GM12891 (cell line): ENCODE results near the gene HCN2.
A peak's percentile ranks its signal among the peaks of the same experiment; 100 is the strongest.

ENCODE experiments used
- PAX5 ChIP-seq: IDR thresholded peaks from 2 replicates; pipeline ENCODE4 v1.6.1; 2011; ENCODE audit warnings: low read length, moderate library complexity, mild to moderate bottlenecking; ENCODE audit not compliant: insufficient read depth, severe bottlenecking
- POLR2A ChIP-seq: IDR thresholded peaks from 2 replicates; pipeline ENCODE4 v1.6.1; 2011; ENCODE audit warnings: low read depth, low read length, control low read depth
- POLR2AphosphoS5 ChIP-seq: IDR thresholded peaks from 2 replicates; pipeline ENCODE4 v1.6.1; 2011; ENCODE audit warnings: low read depth, low read length, control low read depth
- SPI1 ChIP-seq: IDR thresholded peaks from 2 replicates; pipeline ENCODE4 v1.6.1; 2011; ENCODE audit warnings: low read depth, low read length, control low read depth
- TAF1 ChIP-seq: IDR thresholded peaks from 2 replicates; pipeline ENCODE4 v1.6.1; 2011; ENCODE audit warnings: low read depth, low read length, control low read depth

DNA sequence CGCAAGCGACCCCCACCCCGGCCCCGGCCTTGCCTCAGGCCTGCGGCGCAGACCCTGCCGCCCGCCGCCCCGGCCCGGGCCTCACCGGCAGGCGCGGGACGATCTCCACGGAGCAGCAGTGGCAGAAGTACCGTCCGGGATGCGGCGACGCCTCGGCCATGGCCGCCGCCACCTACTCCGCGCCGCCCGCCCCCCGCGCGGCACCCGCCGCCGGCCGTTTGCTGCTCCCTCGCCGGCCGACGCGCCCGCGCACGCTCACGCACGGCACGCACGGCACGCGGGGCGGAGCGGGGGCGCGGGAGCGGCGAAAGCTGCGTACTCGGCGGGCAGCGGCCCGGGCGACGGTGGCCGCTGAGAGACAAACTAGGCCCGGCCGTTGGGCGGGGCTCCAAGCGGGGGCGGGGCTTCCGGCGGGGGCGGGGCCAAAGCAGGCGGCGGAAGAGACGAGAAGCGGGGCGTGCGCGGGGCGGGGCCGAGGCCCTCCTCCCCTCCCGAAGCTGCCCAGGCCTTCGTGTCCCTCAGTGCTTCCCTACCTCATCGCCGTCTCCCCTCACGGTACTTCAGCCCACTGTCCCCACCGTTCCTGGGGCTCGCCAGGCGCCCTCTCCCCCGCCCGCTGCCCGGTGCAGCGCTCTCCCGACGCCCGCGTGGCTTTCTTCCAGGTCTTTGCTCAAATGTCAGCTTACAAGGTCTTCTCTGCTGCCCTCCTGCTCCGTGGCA, 73.4 kb downstream of the HCN2 start, which contains the start of gene RNF126:
- TF ChIP-seq SPI1 (no peak), POLR2A (peak; percentile 25; the same call in 1 of the 2 replicates), TAF1 (0 out of 2 replicates have a peak, but pooled peaks have one; percentile 42), POLR2AphosphoS5 (0 out of 2 replicates have a peak, but pooled peaks have one; percentile 54), PAX5 (peak; percentile 41)
